Left ventricle myocardium inferior (tissue), 1 donor: Measurements from ENCODE around the gene GAS7. TPM values are rescaled to one million over a fixed set of nuclear protein-coding genes. Genes with fewer than 3 reads are reported as not detected.

ENCODE experiments used
- DNase-seq: peaks from one replicate; pipeline ENCODE4 v3.0.0-alpha.2; 2020
- H3K27ac ChIP-seq: fragments of 200-600 bp; replicated peaks from 2 replicates; pipeline ENCODE4 v1.8.0; 2021
- H3K27me3 ChIP-seq: fragments of 200-600 bp; 2 replicates; pipeline ENCODE4 v1.8.0; 2021; ENCODE audit warnings: low read depth
- H3K36me3 ChIP-seq: fragments of 200-600 bp; 2 replicates; pipeline ENCODE4 v1.8.0; 2021
- H3K4me1 ChIP-seq: fragments of 200-600 bp; 2 replicates; pipeline ENCODE4 v1.8.0; 2021
- H3K4me3 ChIP-seq: fragments of 200-600 bp; 2 replicates; pipeline ENCODE4 v1.8.0; 2021; ENCODE audit warnings: mild to moderate bottlenecking, moderate library complexity
- H3K9me3 ChIP-seq: fragments of 200-600 bp; replicated peaks from 2 replicates; pipeline ENCODE4 v1.8.0; 2021
- CTCF ChIP-seq: fragments of 200-600 bp; IDR thresholded peaks from 2 replicates; pipeline ENCODE4 v1.8.0; 2021; ENCODE audit warnings: antibody characterized with exemption, mild to moderate bottlenecking, borderline replicate concordance
- intact Hi-C: fragments of 100-400 bp; cut with micrococcal nuclease; formaldehyde crosslinking; loops from one replicate; pipeline ENCODE4 v1.11.0; 2022
- total RNA-seq: library from RNA; stranded (reverse); fragmentation: NEBNext Ultra II Directional; extraction: Animal tissue kit (Norgen Biotek cat#: 25700); gene quantifications from one replicate; pipeline ENCODE4 v1.2.1, GENCODE V29; 2021
- donor health status: DM: no; HTN: yes; CAD: no; lungs with severe emphysema.

Gene GAS7
- total RNA-seq, 1 donor from 2014 or later: 87.6 TPM

GRCh38 chr17:10155371-10156076 is 42.9 kb downstream of the GAS7 start:
- Histone ChIP-seq H3K36me3 (no peaks in the 10 kb centered on the region), H3K27me3 (no peaks in the 10 kb centered on the region), H3K9me3 (no peaks in the 10 kb centered on the region), H3K4me1 (peaks cover 32% of the 10 kb centered on the region), H3K4me3 (no peak overlapping the region), H3K27ac (peak overlapping the region; percentile 64)
- intact Hi-C loops: no loop called here
- TF ChIP-seq CTCF: no peak
- DNase-seq: no peak

DNA sequence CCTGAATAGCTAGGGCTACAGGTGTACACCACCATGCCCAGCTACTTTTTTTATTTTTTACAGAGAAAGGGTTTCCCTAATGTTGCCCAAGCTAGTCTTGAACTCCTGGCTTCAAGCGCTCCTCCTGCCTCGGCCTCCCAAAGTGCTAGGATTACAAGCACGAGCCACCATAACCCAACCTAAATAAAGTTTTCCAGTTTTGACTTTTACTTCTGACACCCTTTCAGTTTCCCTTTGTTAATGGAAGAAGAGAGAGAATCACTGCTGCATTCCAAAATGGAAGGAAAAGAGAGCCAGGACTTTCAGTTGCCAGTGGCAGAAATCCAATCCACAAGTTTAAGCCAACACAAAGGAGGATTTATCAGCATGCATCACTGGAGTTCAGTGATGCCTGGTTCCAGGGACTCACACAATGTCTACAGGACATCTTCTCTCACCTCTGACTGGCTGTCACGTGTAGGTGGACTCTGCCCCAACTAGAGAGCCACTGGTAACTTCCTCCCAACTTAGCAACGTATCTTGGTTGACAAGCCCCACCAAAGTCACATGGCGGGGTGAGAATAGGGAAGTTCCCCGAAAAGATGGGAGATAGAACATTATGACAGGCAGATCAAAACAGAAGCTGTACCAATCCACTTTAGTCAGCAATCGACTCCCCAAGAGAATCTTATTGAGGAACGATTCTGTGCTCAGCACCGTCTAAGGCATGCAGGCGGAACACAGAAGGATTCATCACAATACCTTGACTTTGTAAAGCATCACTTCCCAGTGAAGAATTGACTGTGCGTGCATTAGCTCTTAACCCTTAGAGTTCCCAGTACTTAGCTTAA is 46.5 kb downstream of the GAS7 start:
- no peak for TF ChIP-seq CTCF
- Histone ChIP-seq H3K4me3 (no peak overlapping the region), H3K9me3 (no peaks in the 10 kb centered on the region), H3K27ac (peak overlapping the region; percentile 36), H3K36me3 (no peaks in the 10 kb centered on the region), H3K27me3 (no peaks in the 10 kb centered on the region), H3K4me1 (peaks cover 38% of the 10 kb centered on the region)
- DNase-seq: no peak
- intact Hi-C loops: no loop called here

DNA sequence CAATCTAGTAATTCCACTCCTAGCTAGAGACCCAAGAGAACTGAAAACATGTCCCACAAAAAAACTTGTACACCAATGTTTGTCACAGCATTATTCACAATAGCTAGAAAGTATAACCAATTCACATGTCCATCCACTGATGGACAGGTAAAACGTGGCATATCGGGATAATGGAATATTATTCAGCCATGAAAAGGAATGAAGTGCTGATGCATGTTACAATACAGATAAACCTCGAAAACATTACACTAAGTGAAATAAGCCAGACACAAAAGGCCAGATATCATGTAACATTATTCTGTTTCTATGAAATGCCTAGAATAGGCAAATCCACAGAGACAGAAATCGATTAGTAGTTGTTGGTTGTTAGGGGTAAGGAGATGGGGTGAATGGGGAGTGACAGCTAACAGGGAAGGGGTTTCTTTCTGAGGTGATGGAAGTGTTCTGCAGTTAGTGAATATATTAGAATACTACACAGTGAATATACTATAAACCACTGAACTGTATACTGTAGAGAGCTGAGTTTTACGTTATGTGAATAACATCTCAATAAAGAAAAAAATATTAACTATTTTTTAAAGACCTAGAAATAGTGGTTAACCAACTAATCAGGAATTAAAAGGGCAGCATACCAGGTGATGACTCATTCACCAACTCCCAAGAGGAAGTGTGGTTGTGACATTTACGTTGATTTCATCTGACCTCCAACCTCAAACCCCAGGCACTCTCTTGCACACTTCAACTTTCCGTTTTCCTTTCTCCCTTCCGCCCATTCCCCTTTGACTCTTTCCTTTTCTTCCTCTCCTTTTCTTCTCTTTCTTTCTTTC is 48.6 kb downstream of the GAS7 start:
- H3K36me3 ChIP-seq: no peaks in the 10 kb centered on the region
- no peaks in the 10 kb centered on the region for H3K9me3 ChIP-seq
- H3K4me1 ChIP-seq: peaks cover 27% of the 10 kb centered on the region
- intact Hi-C loops: no loop called here
- no peak overlapping the region for H3K27ac ChIP-seq
- no peak for TF ChIP-seq CTCF
- no peak for DNase-seq
- H3K4me3 ChIP-seq: no peak overlapping the region
- no peaks in the 10 kb centered on the region for H3K27me3 ChIP-seq

DNA sequence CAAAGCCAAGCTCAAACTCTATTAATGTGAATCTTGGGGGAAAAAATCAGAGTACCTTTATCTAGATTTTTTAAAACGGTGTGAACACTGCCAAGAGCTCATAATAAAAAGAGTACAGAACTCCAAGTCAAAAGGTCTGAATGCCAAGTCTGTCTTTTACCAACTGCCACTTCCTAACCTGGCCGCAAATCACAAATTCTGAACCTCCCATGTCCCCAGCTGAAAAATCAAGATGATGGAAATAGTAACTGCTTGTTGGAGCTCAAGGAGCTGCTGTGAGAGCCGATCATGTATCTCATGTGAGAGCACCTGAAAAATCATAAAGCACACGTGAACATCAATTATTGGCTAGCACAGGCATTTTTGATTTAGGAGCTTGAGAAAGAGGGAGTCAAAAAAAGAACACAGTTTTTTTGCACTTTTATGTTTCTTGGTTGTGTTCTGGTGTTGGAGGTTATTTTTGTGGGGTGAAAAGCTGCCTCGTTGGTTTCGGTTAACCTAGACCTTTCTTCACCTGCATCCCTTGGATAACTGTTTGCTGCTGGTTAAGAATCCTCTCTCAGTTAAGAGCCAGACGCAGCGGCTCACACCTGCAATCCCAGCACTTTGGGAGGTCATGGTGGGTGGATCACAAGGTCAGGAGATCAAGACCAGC is 50.5 kb downstream of the GAS7 start:
- H3K4me3 ChIP-seq: no peak overlapping the region
- TF ChIP-seq CTCF: no peak
- no peaks in the 10 kb centered on the region for H3K9me3 ChIP-seq
- no peak overlapping the region for H3K27ac ChIP-seq
- DNase-seq: no peak
- H3K27me3 ChIP-seq: no peaks in the 10 kb centered on the region
- H3K4me1 ChIP-seq: peaks cover 28% of the 10 kb centered on the region
- intact Hi-C loops: no loop called here
- no peaks in the 10 kb centered on the region for H3K36me3 ChIP-seq

- peaks cover 28% of the 10 kb centered on the region for H3K4me1 ChIP-seq
- H3K27me3 ChIP-seq: no peaks in the 10 kb centered on the region
- H3K4me3 ChIP-seq: no peak overlapping the region
- TF ChIP-seq CTCF: no peak
- H3K9me3 ChIP-seq: no peaks in the 10 kb centered on the region
- no peak for DNase-seq
- H3K27ac ChIP-seq: no peak overlapping the region
- intact Hi-C loops: no loop called here
- no peaks in the 10 kb centered on the region for H3K36me3 ChIP-seq
Measured at GRCh38 chr17:10147040-10147439, 51.4 kb downstream of the GAS7 start.
